ENCODE measurements around the gene PPM1D.
"Not testable (repeated sequence)": the region's sequence is repeated elsewhere in the genome, so short reads cannot be mapped to it uniquely, and the experiment has no call there.

DNA sequence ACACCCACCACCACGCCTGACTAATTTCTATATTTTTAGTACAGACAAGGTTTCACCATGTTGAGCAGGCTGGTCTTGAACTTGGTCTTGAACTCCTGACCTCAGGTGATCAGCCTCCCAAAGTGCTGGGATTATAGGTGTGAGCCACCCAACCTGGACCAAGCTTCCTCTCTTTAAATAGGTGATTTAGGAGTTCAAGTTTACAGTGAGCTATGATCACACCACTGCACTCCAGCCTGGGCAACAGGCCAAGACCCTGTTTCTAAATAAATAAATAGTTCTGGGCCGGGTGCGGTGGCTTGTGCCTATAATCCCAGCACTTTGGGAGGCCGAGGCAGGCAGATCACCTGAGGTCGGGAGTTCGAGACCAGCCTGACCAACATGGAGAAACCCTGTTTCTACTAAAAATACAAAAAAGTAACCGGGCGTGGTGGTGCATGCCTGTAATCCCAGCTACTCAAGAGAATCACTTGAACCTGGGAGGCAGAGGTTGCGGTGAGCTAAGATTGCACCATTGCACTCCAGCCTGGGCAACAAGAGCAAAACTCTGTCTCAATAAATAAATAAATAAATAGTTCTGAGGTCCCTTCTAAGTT, 6.5 kb upstream of the PPM1D start:
- TF ChIP-seq, protein P1, sequence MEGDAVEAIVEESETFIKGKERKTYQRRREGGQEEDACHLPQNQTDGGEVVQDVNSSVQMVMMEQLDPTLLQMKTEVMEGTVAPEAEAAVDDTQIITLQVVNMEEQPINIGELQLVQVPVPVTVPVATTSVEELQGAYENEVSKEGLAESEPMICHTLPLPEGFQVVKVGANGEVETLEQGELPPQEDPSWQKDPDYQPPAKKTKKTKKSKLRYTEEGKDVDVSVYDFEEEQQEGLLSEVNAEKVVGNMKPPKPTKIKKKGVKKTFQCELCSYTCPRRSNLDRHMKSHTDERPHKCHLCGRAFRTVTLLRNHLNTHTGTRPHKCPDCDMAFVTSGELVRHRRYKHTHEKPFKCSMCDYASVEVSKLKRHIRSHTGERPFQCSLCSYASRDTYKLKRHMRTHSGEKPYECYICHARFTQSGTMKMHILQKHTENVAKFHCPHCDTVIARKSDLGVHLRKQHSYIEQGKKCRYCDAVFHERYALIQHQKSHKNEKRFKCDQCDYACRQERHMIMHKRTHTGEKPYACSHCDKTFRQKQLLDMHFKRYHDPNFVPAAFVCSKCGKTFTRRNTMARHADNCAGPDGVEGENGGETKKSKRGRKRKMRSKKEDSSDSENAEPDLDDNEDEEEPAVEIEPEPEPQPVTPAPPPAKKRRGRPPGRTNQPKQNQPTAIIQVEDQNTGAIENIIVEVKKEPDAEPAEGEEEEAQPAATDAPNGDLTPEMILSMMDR (IDR thresholded peaks at IDR 0.05): peak in 1 of 3 donors; percentile 23
- not testable (repeated sequence) for TF ChIP-seq POLR2A (IDR thresholded peaks at IDR 0.05)
